Kidney (tissue), 14 donors: ENCODE data around the gene HAPLN3. TPM values are rescaled to one million over a fixed set of nuclear protein-coding genes. Genes with fewer than 3 reads are reported as not detected.

ENCODE experiments used
- DNase-seq, 5 donors: peaks; one replicate each; pipeline ENCODE4 v3.0.0-alpha.2; 2013 to 2020
- FAIRE-seq: peaks from 2 replicates; lab custom pipeline; 2012; peaks lifted over from hg19 to GRCh38; lab: Jason Lieb, UNC
- H3K27ac ChIP-seq, 2 donors: one replicate each; pipeline ENCODE4 v1.7.0; 2013; ENCODE audit warnings: low read depth in 2 of 2, low read length in 2 of 2, inconsistent platforms in 1 of 2
- H3K27me3 ChIP-seq: one replicate; pipeline ENCODE4 v1.7.1; 2013; ENCODE audit warnings: low read length, inconsistent platforms; ENCODE audit not compliant: control insufficient read depth, insufficient read depth
- H3K36me3 ChIP-seq, 3 donors: one replicate each; pipeline versions ENCODE4 v1.7.0 to v1.7.1; 2013; ENCODE audit warnings: low read length in 3 of 3, control low read depth in 1 of 3, inconsistent platforms in 1 of 3; ENCODE audit not compliant: insufficient read depth in 3 of 3, control insufficient read depth in 2 of 3
- H3K4me1 ChIP-seq, 3 donors: one replicate each; pipeline versions ENCODE4 v1.7.0 to v1.7.1; 2013; ENCODE audit warnings: low read length in 3 of 3, inconsistent platforms in 1 of 3, low read depth in 1 of 3; ENCODE audit not compliant: control insufficient read depth in 2 of 3, insufficient read depth in 2 of 3
- H3K4me3 ChIP-seq, 3 donors: one replicate each; pipeline versions ENCODE4 v1.7.0 to v1.8.1; 2013; ENCODE audit warnings: low read length in 3 of 3, control low read depth in 1 of 3, inconsistent platforms in 1 of 3
- H3K9ac ChIP-seq, 3 donors: one replicate each; pipeline versions ENCODE4 v1.7.0 to v1.7.1; 2013; ENCODE audit warnings: low read length in 3 of 3, control low read depth in 1 of 3, inconsistent platforms in 1 of 3
- H3K9me3 ChIP-seq, 3 donors: one replicate each; pipeline versions ENCODE4 v1.7.0 to v1.7.1; 2013; ENCODE audit warnings: low read length in 3 of 3, control low read depth in 1 of 3, inconsistent platforms in 1 of 3; ENCODE audit not compliant: control insufficient read depth in 2 of 3, insufficient read depth in 1 of 3
- CTCF ChIP-seq: IDR thresholded peaks from 3 replicates; pipeline ENCODE4 v1.5.1; 2012; ENCODE audit warnings: mild to moderate bottlenecking, moderate library complexity, borderline replicate concordance; ENCODE audit not compliant: insufficient read depth; ENCODE audit errors: extremely low read depth
- intact Hi-C: fragments of 100-400 bp; cut with DNase I; formaldehyde crosslinking; loops from one replicate; pipeline ENCODE4 v1.11.1; 2022
- polyA plus RNA-seq: library from polyadenylated mRNA; stranded (reverse); fragments of 350-450 nt; fragmentation: Illumina TruSeq; extraction: RNeasy Lipid Tissue Mini Kit (QIAGEN cat#74804); gene quantifications from one replicate; pipeline ENCODE4 v1.2.3, GENCODE V29; 2014; ENCODE audit warnings: low read depth, low replicate concordance; ENCODE audit not compliant: insufficient read depth
- total RNA-seq: library from RNA; stranded (reverse); fragmentation: NEBNext Ultra II Directional; extraction: Animal tissue kit (Norgen Biotek cat#: 25700); gene quantifications from one replicate; pipeline ENCODE4 v1.2.1, GENCODE V29; 2021
- donor health status: control.
- donor health status: control.
- donor health status: control.
- donor health status: control.
- donor health status: control.
- donor health status: DM: yes; HTN: yes; CAD: no.
- donor health status: Normal renal cell carcinoma (clear cell type).

HAPLN3 gene
- total and polyA plus RNA-seq, 2 donors from 2014 or later = 2.2 to 11.2 TPM

- TF ChIP-seq CTCF = no peak
- intact Hi-C loops = loop anchor here (5.0 to 10.0 kb wide), 2 partner anchors 105 to 272 kb away; no protein-coding TSS in a partner anchor
- DNase-seq (peak in 1 of 5 donors; percentile 17), FAIRE-seq (no peak)
- Histone ChIP-seq H3K36me3 (peaks cover 0 to 5% (median 0%) of the 10 kb centered on the region in 3 donors), H3K4me3 (no peak overlapping the region), H3K27ac (no peak overlapping the region), H3K9ac (no peak overlapping the region), H3K4me1 (no peaks in the 10 kb centered on the region), H3K9me3 (no peaks in the 10 kb centered on the region), H3K27me3 (no peaks in the 10 kb centered on the region)
These were observed 7.0 kb upstream of the HAPLN3 start for GRCh38 chr15:88902221-88902835.

GRCh38 chr15:88901508-88902220 is 6.3 kb upstream of the HAPLN3 start:
- peaks cover 0 to 5% (median 0%) of the 10 kb centered on the region in 3 donors for H3K36me3 ChIP-seq
- H3K27me3 ChIP-seq = no peaks in the 10 kb centered on the region
- no peaks in the 10 kb centered on the region for H3K9me3 ChIP-seq
- H3K4me3 ChIP-seq = no peak overlapping the region
- no peak overlapping the region for H3K27ac ChIP-seq
- peaks cover 0 to 3% (median 0%) of the 10 kb centered on the region in 3 donors for H3K4me1 ChIP-seq
- intact Hi-C loops = loop anchor here (5.0 to 10.0 kb wide), 2 partner anchors 106 to 273 kb away; no protein-coding TSS in a partner anchor
- no peak overlapping the region for H3K9ac ChIP-seq
- no peak for TF ChIP-seq CTCF
- peak in 1 of 5 donors; percentile 28 for DNase-seq
- no peak for FAIRE-seq

DNA sequence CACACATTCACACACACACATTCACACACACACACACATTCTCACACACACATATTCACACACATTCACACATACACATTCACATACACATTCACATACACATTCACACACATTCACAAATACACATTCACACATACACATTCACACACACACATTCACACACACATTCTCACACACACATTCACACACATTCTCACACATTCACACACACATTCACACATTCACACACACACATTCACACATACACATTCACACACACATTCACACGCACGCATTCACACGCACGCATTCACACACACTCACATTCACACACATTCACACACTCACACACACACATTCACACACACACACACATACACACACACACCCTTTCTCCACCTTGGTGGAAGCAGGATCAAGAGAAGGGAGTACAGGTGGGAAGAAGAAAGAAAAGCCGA is 5.7 kb upstream of the HAPLN3 start:
- intact Hi-C loops = loop anchor here (5.0 to 10.0 kb wide), 2 partner anchors 106 to 274 kb away; no protein-coding TSS in a partner anchor
- Histone ChIP-seq H3K36me3 (peaks cover 0 to 5% (median 0%) of the 10 kb centered on the region in 3 donors), H3K4me1 (peaks cover 0 to 3% (median 0%) of the 10 kb centered on the region in 3 donors), H3K9me3 (no peaks in the 10 kb centered on the region), H3K27ac (no peak overlapping the region), H3K9ac (no peak overlapping the region), H3K27me3 (no peaks in the 10 kb centered on the region), H3K4me3 (no peak overlapping the region)
- DNase-seq (no peak), FAIRE-seq (no peak)
- TF ChIP-seq CTCF = no peak
